ENCODE data around the gene FGGY.

DNA sequence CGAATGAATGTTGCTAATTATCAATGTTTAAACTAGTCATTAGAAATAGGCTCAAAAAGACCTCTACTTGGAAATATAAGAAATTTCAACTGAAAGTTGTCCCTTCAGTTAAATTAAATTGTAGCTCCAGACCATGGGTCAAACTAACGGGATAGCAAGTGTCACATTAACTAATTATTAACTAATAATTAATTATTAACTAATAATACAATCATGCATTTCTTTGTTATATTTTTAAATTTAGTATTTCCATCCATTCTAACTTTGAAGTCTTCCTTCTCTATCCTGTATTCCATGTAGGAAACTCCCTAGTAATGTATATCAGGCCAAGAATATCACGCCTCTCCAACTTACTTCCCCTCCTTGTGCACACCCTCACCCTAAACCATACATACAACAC is 474.5 kb downstream of the FGGY start:
- TF ChIP-seq SUZ12 (IDR thresholded peaks at IDR 0.05; ENCODE audit: extremely low read depth, insufficient read depth, insufficient read length) (no peak), ZNF274 (IDR thresholded peaks at IDR 0.05; ENCODE audit: low read depth, low read length) (no peak)

Measured in NT2/D1 (cell line).